Endothelial cell (in vitro differentiated cells): Measurements from ENCODE around the gene TDP1. TPM values are rescaled to one million over a fixed set of nuclear protein-coding genes. Genes with fewer than 3 reads are reported as not detected.
A peak's percentile ranks its signal among the peaks of the same experiment; 100 is the strongest.

Experiments used
- DNase-seq: peaks from one replicate; pipeline ENCODE4 v3.0.0; 2021; ENCODE audit warnings: low spot score
- H3K27ac Mint-ChIP-seq: one replicate; pipeline ENCODE4 v1.8.0; 2021; ENCODE audit warnings: mixed read lengths, inconsistent platforms; ENCODE audit not compliant: unreplicated experiment
- H3K27me3 Mint-ChIP-seq: one replicate; pipeline ENCODE4 v1.8.0; 2021; ENCODE audit warnings: mild to moderate bottlenecking, moderate library complexity, mixed read lengths, inconsistent platforms; ENCODE audit not compliant: unreplicated experiment
- H3K36me3 Mint-ChIP-seq: one replicate; pipeline ENCODE4 v1.8.0; 2021; ENCODE audit warnings: mild to moderate bottlenecking, low read depth, mixed read lengths, inconsistent platforms; ENCODE audit not compliant: unreplicated experiment
- H3K4me1 Mint-ChIP-seq: one replicate; pipeline ENCODE4 v1.8.0; 2021; ENCODE audit warnings: mild to moderate bottlenecking, mixed read lengths, inconsistent platforms; ENCODE audit not compliant: unreplicated experiment
- H3K4me3 Mint-ChIP-seq: one replicate; pipeline ENCODE4 v1.8.0; 2021; ENCODE audit warnings: mild to moderate bottlenecking, mixed read lengths, inconsistent platforms; ENCODE audit not compliant: unreplicated experiment
- H3K9me3 Mint-ChIP-seq: one replicate; pipeline ENCODE4 v1.8.0; 2021; ENCODE audit warnings: mixed read lengths, inconsistent platforms; ENCODE audit not compliant: unreplicated experiment
- long read RNA-seq: library from polyadenylated mRNA; unstranded; transcript quantifications from one replicate; pipeline ENCODE4 v2.0.0, GENCODE V29; 2020; ENCODE audit not compliant: unreplicated experiment
- total RNA-seq: library from RNA; stranded (reverse); fragmentation: NEBNext Ultra II Directional; extraction: Animal tissue kit (Norgen Biotek cat#: 25700); gene quantifications from one replicate; pipeline ENCODE4 v1.2.1, GENCODE V29; 2021; ENCODE audit not compliant: unreplicated experiment
- TF ChIP-seq, protein P1 (sequence below): fragments of 200-600 bp; sonication (generic); IDR thresholded peaks from one replicate; pipeline ENCODE4 v1.5.0; 2021; ENCODE audit warnings: antibody characterized with exemption; ENCODE audit not compliant: unreplicated experiment

The TDP1 gene
- 34.9 TPM for total RNA-seq
- long read RNA-seq, transcript TDP1-203 (16 exons, 2,068 nt), result major isoform, 8 of 27 reads
- long read RNA-seq, partial matches to known transcripts, result 12 of 27 reads
- long read RNA-seq, other reads (novel, unspliced or antisense), result 6 of 27 reads

DNA sequence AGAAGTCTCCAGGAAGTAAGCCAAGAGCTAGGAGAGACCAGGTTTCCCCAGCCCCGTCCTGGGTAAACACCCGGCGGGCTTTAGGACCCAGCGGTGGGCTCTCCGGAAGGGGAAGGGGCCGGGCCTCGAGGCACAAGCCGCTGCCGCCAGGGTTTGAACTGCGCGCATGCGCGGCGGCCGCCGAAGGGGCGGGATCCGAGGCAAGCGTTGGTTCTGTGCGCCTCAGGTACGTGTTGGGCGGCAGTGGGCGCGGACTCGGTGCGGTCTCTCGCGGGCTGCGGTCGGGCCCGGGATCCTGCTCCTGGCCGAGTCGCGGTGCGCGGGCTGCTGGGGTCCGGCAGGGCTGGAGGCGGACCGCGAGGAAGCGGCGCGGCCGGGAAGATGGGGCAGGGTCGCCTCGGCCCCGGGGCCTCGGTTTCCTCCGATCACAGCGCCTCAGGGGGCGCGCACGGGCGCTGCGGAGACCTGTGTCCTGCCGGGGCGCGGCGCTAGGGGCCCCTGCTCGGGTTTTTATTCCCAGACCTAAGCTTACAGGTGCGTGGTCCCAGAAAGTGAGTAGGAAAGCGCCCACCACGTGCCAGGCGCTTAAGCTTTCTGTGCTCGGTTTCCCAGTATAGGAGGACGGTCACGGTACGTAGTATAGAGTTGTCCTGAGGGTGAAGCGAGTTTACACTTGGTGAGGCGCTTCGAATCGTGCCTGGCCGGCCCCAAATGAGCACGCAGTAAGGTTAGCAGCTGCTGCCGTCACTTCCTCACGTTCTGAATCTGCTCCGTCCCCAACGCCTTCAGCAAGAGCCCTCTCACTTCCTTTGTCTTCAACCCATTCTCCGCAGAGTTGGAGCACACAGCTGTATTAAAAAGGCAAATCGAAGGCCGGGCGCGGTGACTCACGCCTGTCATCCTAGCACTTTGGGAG, at the start of gene TDP1:
TDP1 (plus strand) TSS at position 183 of the 916 bp plus-strand sequence. CDS start 7,188 bp downstream, outside the sequence.
- Mint-ChIP-seq H3K4me1 (peaks cover 44% of the 10 kb centered on the region), H3K27ac (peak within 1 kb of the TSS; percentile 99)

DNA sequence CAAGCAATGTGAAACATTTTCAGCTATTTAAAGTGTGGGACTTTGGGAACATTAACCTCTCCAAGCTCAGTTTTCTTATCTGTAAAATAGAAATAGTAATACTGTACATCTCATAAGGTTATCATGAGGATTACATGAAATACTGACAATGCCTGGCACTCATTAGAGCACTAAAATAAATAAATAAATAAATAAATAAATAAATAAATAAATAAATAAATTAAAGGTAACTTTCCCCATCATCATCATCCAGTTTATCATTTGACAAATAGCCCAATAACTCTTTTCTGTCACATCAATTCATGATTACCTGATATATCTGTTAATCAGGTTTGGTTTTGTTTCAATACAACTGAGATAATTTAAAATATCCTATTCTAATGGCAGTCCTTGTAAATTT, 49.7 kb upstream of the TDP1 start:
- TF ChIP-seq, protein P1, sequence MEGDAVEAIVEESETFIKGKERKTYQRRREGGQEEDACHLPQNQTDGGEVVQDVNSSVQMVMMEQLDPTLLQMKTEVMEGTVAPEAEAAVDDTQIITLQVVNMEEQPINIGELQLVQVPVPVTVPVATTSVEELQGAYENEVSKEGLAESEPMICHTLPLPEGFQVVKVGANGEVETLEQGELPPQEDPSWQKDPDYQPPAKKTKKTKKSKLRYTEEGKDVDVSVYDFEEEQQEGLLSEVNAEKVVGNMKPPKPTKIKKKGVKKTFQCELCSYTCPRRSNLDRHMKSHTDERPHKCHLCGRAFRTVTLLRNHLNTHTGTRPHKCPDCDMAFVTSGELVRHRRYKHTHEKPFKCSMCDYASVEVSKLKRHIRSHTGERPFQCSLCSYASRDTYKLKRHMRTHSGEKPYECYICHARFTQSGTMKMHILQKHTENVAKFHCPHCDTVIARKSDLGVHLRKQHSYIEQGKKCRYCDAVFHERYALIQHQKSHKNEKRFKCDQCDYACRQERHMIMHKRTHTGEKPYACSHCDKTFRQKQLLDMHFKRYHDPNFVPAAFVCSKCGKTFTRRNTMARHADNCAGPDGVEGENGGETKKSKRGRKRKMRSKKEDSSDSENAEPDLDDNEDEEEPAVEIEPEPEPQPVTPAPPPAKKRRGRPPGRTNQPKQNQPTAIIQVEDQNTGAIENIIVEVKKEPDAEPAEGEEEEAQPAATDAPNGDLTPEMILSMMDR, result no peak
- Mint-ChIP-seq H3K4me3 (no peak overlapping the region), H3K9me3 (no peaks in the 10 kb centered on the region), H3K27me3 (no peaks in the 10 kb centered on the region), H3K27ac (no peak overlapping the region), H3K4me1 (peaks cover 2% of the 10 kb centered on the region), H3K36me3 (no peaks in the 10 kb centered on the region)
- no peak for DNase-seq

More for the DNA sequence above, at the start of gene TDP1:
- Mint-ChIP-seq H3K36me3 (peaks cover 33% of the 10 kb centered on the region), H3K27me3 (peaks cover 11% of the 10 kb centered on the region), H3K4me3 (peak within 1 kb of the TSS; percentile 97), H3K9me3 (no peaks in the 10 kb centered on the region)
- TF ChIP-seq, protein P1, result no peak
- peak; percentile 98 for DNase-seq

DNA sequence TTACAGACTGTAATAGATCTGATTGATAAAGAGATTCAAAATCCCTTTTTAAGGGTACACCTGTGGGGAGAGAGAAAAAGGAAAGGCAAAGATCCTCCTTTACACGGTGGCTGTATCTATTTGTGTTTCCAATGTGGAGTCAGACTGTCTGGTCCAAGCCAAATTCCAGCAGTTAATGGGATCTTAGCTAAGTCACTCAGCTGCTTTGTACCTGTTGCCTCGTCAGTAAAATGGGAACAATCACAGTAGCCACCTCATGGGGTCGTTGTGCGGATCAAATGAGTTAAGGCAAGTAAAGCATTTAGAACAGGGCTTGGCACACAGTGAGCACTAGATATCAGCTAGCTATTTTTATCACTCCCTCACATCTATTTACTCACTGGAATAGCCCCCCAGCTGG, 48.1 kb upstream of the TDP1 start:
- DNase-seq, result no peak
- peaks cover 2% of the 10 kb centered on the region for H3K4me1 Mint-ChIP-seq
- TF ChIP-seq, protein P1, result no peak
- H3K9me3 Mint-ChIP-seq, result no peaks in the 10 kb centered on the region
- H3K36me3 Mint-ChIP-seq, result no peaks in the 10 kb centered on the region
- no peak overlapping the region for H3K27ac Mint-ChIP-seq
- H3K4me3 Mint-ChIP-seq, result no peak overlapping the region
- H3K27me3 Mint-ChIP-seq, result no peaks in the 10 kb centered on the region

DNA sequence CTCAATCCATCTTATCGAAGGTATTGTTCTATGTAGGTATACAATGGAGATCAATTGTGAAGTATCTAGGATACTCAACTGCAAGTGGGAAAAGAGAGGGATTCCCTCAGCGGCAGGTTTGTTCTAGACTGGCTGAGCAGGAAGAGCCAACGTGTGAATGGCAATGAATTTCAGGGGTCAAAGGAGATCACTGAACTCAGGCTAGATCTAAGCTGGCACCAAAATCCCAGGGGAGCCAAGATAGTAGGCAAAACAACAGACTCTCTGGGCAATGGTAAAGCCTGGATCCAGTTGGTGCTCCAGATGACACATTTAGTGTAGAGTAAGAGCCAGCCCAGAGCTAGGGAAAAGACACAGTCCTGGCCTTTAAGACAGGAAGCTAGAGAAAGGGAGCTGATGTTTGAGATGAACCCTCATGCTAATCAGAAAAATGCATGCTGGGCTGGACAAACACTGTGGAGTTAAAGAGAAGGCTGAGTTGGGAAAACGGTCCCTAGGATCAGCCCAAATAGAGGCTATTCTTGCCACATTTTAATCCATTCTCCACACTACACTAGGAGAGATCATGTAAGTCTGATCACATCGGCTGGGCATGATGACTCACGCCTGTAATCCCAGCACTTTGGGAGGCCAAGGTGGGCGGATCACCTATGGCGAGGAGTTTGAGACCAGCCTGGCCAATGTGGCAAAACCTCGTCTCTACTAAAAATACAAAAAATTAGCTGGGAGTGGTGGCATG, 46.8 kb upstream of the TDP1 start:
- H3K4me1 Mint-ChIP-seq, result no peaks in the 10 kb centered on the region
- H3K36me3 Mint-ChIP-seq, result no peaks in the 10 kb centered on the region
- DNase-seq, result no peak
- no peaks in the 10 kb centered on the region for H3K9me3 Mint-ChIP-seq
- no peak overlapping the region for H3K4me3 Mint-ChIP-seq
- H3K27ac Mint-ChIP-seq, result no peak overlapping the region
- TF ChIP-seq, protein P1, result no peak
- no peaks in the 10 kb centered on the region for H3K27me3 Mint-ChIP-seq
